H9 (cell line): ENCODE results near the gene ZSWIM8. TPM values are rescaled to one million over a fixed set of nuclear protein-coding genes. Genes with fewer than 3 reads are reported as not detected.

Experiments used
- DNase-seq: peaks from one replicate; pipeline ENCODE4 v3.0.0-alpha.2; 2017
- H2AFZ ChIP-seq: one replicate; pipeline ENCODE4 v1.6.1; 2013; ENCODE audit warnings: mild to moderate bottlenecking, low read length, control low read depth, moderate library complexity
- H2AK5ac ChIP-seq: 2 replicates; pipeline ENCODE4 v1.6.1; 2013; ENCODE audit warnings: low read length, control low read depth, mixed read lengths; ENCODE audit not compliant: insufficient read length
- H2BK120ac ChIP-seq: one replicate; pipeline ENCODE4 v1.6.1; 2013; ENCODE audit warnings: low read depth, mild to moderate bottlenecking, low read length, control low read depth, inconsistent platforms; ENCODE audit not compliant: poor library complexity, severe bottlenecking
- H2BK12ac ChIP-seq: 2 replicates; pipeline ENCODE4 v1.6.1; 2013; ENCODE audit warnings: low read length, control low read depth, mixed read lengths, low read depth; ENCODE audit not compliant: insufficient read length
- H2BK15ac ChIP-seq: 2 replicates; pipeline ENCODE4 v1.6.1; 2013; ENCODE audit warnings: low read depth, low read length, control low read depth
- H2BK20ac ChIP-seq: one replicate; pipeline ENCODE4 v1.6.1; 2013; ENCODE audit warnings: low read depth, mild to moderate bottlenecking, low read length, control low read depth, inconsistent platforms; ENCODE audit not compliant: poor library complexity, severe bottlenecking
- H2BK5ac ChIP-seq: 2 replicates; pipeline ENCODE4 v1.6.1; 2013; ENCODE audit warnings: low read length, control low read depth, mixed read lengths; ENCODE audit not compliant: insufficient read length
- H3K14ac ChIP-seq: 2 replicates; pipeline ENCODE4 v1.6.1; 2013; ENCODE audit warnings: low read length, control low read depth; ENCODE audit not compliant: insufficient read depth
- H3K18ac ChIP-seq: 2 replicates; pipeline ENCODE4 v1.6.1; 2013; ENCODE audit warnings: low read depth, mild to moderate bottlenecking, mixed read lengths, low read length, control low read depth; ENCODE audit not compliant: insufficient read length
- H3K23ac ChIP-seq: 2 replicates; pipeline ENCODE4 v1.6.1; 2013; ENCODE audit warnings: low read length, control low read depth, mixed read lengths, low read depth; ENCODE audit not compliant: insufficient read length
- H3K23me2 ChIP-seq: 2 replicates; pipeline ENCODE4 v1.6.1; 2013; ENCODE audit warnings: low read depth, mild to moderate bottlenecking, mixed read lengths, low read length, control low read depth; ENCODE audit not compliant: insufficient read length, poor library complexity, severe bottlenecking
- H3K27ac ChIP-seq: 2 replicates; pipeline ENCODE4 v1.5.1; 2013; ENCODE audit warnings: low read length, control low read depth, mixed read lengths, low read depth; ENCODE audit not compliant: insufficient read length
- H3K27me3 ChIP-seq: 2 replicates; pipeline ENCODE4 v1.6.1; 2013; ENCODE audit warnings: low read length, control low read depth, inconsistent platforms; ENCODE audit not compliant: insufficient read depth
- H3K4ac ChIP-seq: 2 replicates; pipeline ENCODE4 v1.6.1; 2013; ENCODE audit warnings: low read depth, mild to moderate bottlenecking, control low read depth, inconsistent platforms, low read length, moderate library complexity
- H3K4me1 ChIP-seq: 2 replicates; pipeline ENCODE4 v1.6.1; 2013; ENCODE audit warnings: low read length, control low read depth, inconsistent platforms; ENCODE audit not compliant: insufficient read depth
- H3K4me2 ChIP-seq: 2 replicates; pipeline ENCODE4 v1.6.1; 2013; ENCODE audit warnings: low read length, control low read depth, mixed read lengths; ENCODE audit not compliant: insufficient read length, insufficient read depth
- H3K56ac ChIP-seq: 2 replicates; pipeline ENCODE4 v1.6.1; 2013; ENCODE audit warnings: low read depth, mild to moderate bottlenecking, mixed read lengths, low read length, control low read depth; ENCODE audit not compliant: insufficient read length
- H3K79me1 ChIP-seq: 2 replicates; pipeline ENCODE4 v1.6.1; 2013; ENCODE audit warnings: low read depth, mild to moderate bottlenecking, moderate library complexity, low read length, control low read depth, inconsistent platforms; ENCODE audit not compliant: insufficient read depth, poor library complexity, severe bottlenecking
- H3K79me2 ChIP-seq: 2 replicates; pipeline ENCODE4 v1.6.1; 2013; ENCODE audit warnings: low read length, control low read depth, inconsistent platforms; ENCODE audit not compliant: insufficient read depth
- H3K9ac ChIP-seq: 2 replicates; pipeline ENCODE4 v1.6.1; 2013; ENCODE audit warnings: low read length, control low read depth, mixed read lengths; ENCODE audit not compliant: insufficient read length; ENCODE audit errors: extremely low read depth
- H3K9me3 ChIP-seq: one replicate; pipeline ENCODE4 v1.6.1; 2013; ENCODE audit warnings: low read depth, low read length, inconsistent platforms; ENCODE audit not compliant: control insufficient read depth
- H3T11ph ChIP-seq: one replicate; pipeline ENCODE4 v1.6.1; 2013; ENCODE audit warnings: mild to moderate bottlenecking, low read length, control low read depth, inconsistent platforms
- H4K20me1 ChIP-seq: one replicate; pipeline ENCODE4 v1.6.1; 2013; ENCODE audit not compliant: control insufficient read depth, insufficient read length, insufficient read depth
- H4K5ac ChIP-seq: 2 replicates; pipeline ENCODE4 v1.6.1; 2013; ENCODE audit warnings: low read depth, mild to moderate bottlenecking, mixed read lengths, low read length, control low read depth; ENCODE audit not compliant: insufficient read length
- H4K8ac ChIP-seq: replicated peaks from 2 replicates; pipeline ENCODE4 v1.6.1; 2013; ENCODE audit warnings: low read length, control low read depth, mixed read lengths, low read depth; ENCODE audit not compliant: insufficient read length
- H4K91ac ChIP-seq: 2 replicates; pipeline ENCODE4 v1.6.1; 2013; ENCODE audit warnings: low read depth, mild to moderate bottlenecking, moderate library complexity, mixed read lengths, low read length, control low read depth; ENCODE audit not compliant: insufficient read length
- H3K27ac Mint-ChIP-seq, 3 experiments: 2 replicates in 2 of 3; 3 replicates in 1 of 3; pipeline ENCODE4 v1.8.0; 2020 to 2021; ENCODE audit warnings: mixed read lengths in 3 of 3, mild to moderate bottlenecking in 1 of 3, moderate library complexity in 1 of 3
- H3K27me3 Mint-ChIP-seq: 2 replicates; pipeline ENCODE4 v1.8.0; 2021; ENCODE audit warnings: low read depth, mild to moderate bottlenecking, moderate library complexity, mixed read lengths
- H3K36me3 Mint-ChIP-seq, 3 experiments: 2 replicates in 2 of 3; 3 replicates in 1 of 3; pipeline ENCODE4 v1.8.0; 2020 to 2021; ENCODE audit warnings: low read depth in 3 of 3, mixed read lengths in 3 of 3; ENCODE audit not compliant: insufficient read depth in 1 of 3
- H3K4me1 Mint-ChIP-seq, 2 experiments: 2 replicates each; pipeline ENCODE4 v1.8.0; 2020; ENCODE audit warnings: mixed read lengths in 2 of 2
- H3K4me3 Mint-ChIP-seq, 2 experiments: 2 replicates in 1 of 2; 3 replicates in 1 of 2; pipeline ENCODE4 v1.8.0; 2020 to 2021; ENCODE audit warnings: mild to moderate bottlenecking in 2 of 2, mixed read lengths in 2 of 2, moderate library complexity in 1 of 2
- H3K9me3 Mint-ChIP-seq, 2 experiments: 2 replicates in 1 of 2; 3 replicates in 1 of 2; pipeline ENCODE4 v1.8.0; 2020; ENCODE audit warnings: mild to moderate bottlenecking in 2 of 2, mixed read lengths in 2 of 2, moderate library complexity in 1 of 2
- CTCF ChIP-seq: fragments of 200-600 bp; sonication (generic); conservative IDR thresholded peaks from 3 replicates; pipeline ENCODE4 v1.8.0; 2021; ENCODE audit warnings: antibody characterized with exemption, mild to moderate bottlenecking
- WGBS: extraction: QIAGEN DNeasy Blood & Tissue Kit; methylation state at CpG from one replicate; pipeline ENCODE4 v1.1.7; 2013; ENCODE audit warnings: missing lambda C conversion rate, low lambda C conversion rate, mixed read lengths; ENCODE audit not compliant: insufficient read length; ENCODE audit errors: extremely low coverage; 5-methylcytosine and 5-hydroxymethylcytosine counted together
- total RNA-seq: library from RNA; stranded (reverse); gene quantifications from 2 replicates; pipeline ENCODE4 v1.2.1, GENCODE V29; 2021

Gene ZSWIM8
- total RNA-seq, 1 experiment from 2014 or later, result 41.0 TPM

DNA sequence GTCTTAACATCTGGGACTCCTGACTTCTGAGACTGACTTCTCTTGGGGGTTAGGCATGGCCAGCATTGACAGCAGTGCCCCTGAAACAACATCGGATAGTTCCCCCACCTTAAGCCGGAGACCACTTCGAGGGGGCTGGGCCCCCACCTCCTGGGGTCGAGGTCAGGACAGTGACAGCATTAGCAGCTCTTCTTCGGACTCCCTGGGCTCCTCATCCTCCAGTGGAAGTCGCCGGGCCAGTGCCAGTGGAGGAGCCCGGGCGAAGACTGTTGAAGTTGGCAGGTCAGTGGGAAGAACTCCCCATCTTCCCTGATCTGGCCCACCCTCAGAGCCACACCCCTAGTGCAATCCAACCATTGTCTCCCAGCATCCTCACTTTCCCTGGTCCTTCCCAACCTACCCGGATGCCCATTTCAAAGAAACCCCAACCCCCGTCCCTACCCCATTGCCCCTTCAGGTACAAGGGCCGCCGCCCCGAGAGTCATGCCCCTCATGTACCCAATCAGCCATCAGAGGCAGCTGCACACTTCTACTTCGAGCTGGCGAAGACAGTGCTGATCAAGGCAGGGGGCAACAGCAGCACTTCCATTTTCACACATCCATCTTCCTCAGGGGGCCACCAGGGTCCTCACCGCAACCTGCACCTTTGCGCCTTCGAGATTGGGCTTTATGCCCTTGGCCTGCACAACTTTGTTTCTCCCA, 12.1 kb downstream of the ZSWIM8 start:
- Histone ChIP-seq H2BK15ac (no peak overlapping the region), H4K20me1 (no peaks in the 10 kb centered on the region), H3K4ac (no peak overlapping the region), H3K4me1 (no peaks in the 10 kb centered on the region), H3K79me2 (no peaks in the 10 kb centered on the region), H3K27me3 (no peaks in the 10 kb centered on the region), H3K18ac (no peak overlapping the region), H2AK5ac (no peak overlapping the region), H3K14ac (no peak overlapping the region), H2BK20ac (no peak overlapping the region), H2BK120ac (no peak overlapping the region), H3K9ac (no peak overlapping the region), H3K23me2 (no peaks in the 10 kb centered on the region), H3K9me3 (no peaks in the 10 kb centered on the region), H4K5ac (no peak overlapping the region), H2BK5ac (no peak overlapping the region), H3K4me2 (no peak overlapping the region), H3K56ac (no peak overlapping the region), H3T11ph (no peak overlapping the region), H2BK12ac (no peak overlapping the region), H2AFZ (no peak overlapping the region), H3K23ac (no peak overlapping the region), H4K91ac (no peak overlapping the region), H4K8ac (no peak overlapping the region), H3K27ac (no peak overlapping the region), H3K79me1 (no peaks in the 10 kb centered on the region)
- Mint-ChIP-seq H3K36me3 (peaks cover 12 to 72% (median 44%) of the 10 kb centered on the region in 3 experiments; a peak in 6 of 7 replicates), H3K27ac (no peak overlapping the region), H3K27me3 (no peaks in the 10 kb centered on the region), H3K4me1 (no peaks in the 10 kb centered on the region), H3K4me3 (no peak overlapping the region), H3K9me3 (no peaks in the 10 kb centered on the region)
- WGBS, result no CpG with 5 or more reads among the region's 19 CpGs
- no peak for TF ChIP-seq CTCF
- no peak for DNase-seq
